PC-3 (cell line): ENCODE results near the gene KCNJ15. TPM values are rescaled to one million over a fixed set of nuclear protein-coding genes. Genes with fewer than 3 reads are reported as not detected.

Experiments used
- ATAC-seq: fragments of 200-7000 bp; cut with Tn5 transposase; 2 replicates; pipeline ENCODE4 v1.9.1; 2020; ENCODE audit warnings: mild to moderate bottlenecking, moderate library complexity
- BruUV-seq: library from RNA; stranded (reverse); fragments of 400-500 nt; replicated peaks from 2 replicates; lab custom pipeline; 2021; lab: Mats Ljungman, UMichigan
- CTCF ChIA-PET: fragments of 300-600 bp; sonication (Branson Sonifier 250); formaldehyde crosslinking; loops from one replicate; lab custom pipeline; 2022; ENCODE audit warnings: antibody characterized with exemption; lab: Charles Lee
- POLR2A ChIA-PET: fragments of 300-600 bp; sonication (Branson Sonifier 250); formaldehyde crosslinking; loops from one replicate; lab custom pipeline; 2022; ENCODE audit warnings: antibody characterized with exemption; ENCODE audit not compliant: unreplicated experiment; lab: Charles Lee
- DNase-seq: peaks from one replicate; pipeline ENCODE4 v3.0.0-alpha.2; 2015
- H2AFZ ChIP-seq: fragments of 300-600 bp; sonication (generic); 2 replicates; pipeline ENCODE4 v1.6.0; 2016; ENCODE audit warnings: antibody characterized with exemption, low read length
- H3F3A ChIP-seq: fragments of 300-600 bp; sonication (generic); one replicate; pipeline ENCODE4 v1.6.0; 2017; ENCODE audit warnings: antibody characterized with exemption, low read length, control low read depth, mild to moderate bottlenecking; ENCODE audit not compliant: unreplicated experiment
- H3K27ac ChIP-seq: fragments of 300-600 bp; sonication (generic); 2 replicates; pipeline ENCODE4 v1.5.1; 2016; ENCODE audit warnings: mild to moderate bottlenecking, low read length
- H3K27me3 ChIP-seq: fragments of 300-600 bp; sonication (generic); 2 replicates; pipeline ENCODE4 v1.6.1; 2016; ENCODE audit warnings: low read length, mixed read lengths
- H3K36me3 ChIP-seq: fragments of 300-600 bp; sonication (generic); 2 replicates; pipeline ENCODE4 v1.6.1; 2016; ENCODE audit warnings: low read depth, mixed run types, low read length, mixed read lengths
- H3K4me1 ChIP-seq: fragments of 300-600 bp; sonication (generic); 2 replicates; pipeline ENCODE4 v1.5.1; 2016; ENCODE audit warnings: low read length; ENCODE audit not compliant: insufficient read depth
- H3K4me2 ChIP-seq: fragments of 300-600 bp; sonication (generic); 2 replicates; pipeline ENCODE4 v1.6.0; 2016; ENCODE audit warnings: low read length
- H3K4me3 ChIP-seq: fragments of 300-600 bp; sonication (generic); 2 replicates; pipeline ENCODE4 v1.5.1; 2016; ENCODE audit warnings: mild to moderate bottlenecking, low read length, mixed read lengths
- H3K79me2 ChIP-seq: fragments of 300-600 bp; sonication (generic); 2 replicates; pipeline ENCODE4 v1.6.1; 2017; ENCODE audit warnings: low read length, mixed read lengths
- H3K9ac ChIP-seq: fragments of 300-600 bp; sonication (generic); 2 replicates; pipeline ENCODE4 v1.6.0; 2016; ENCODE audit warnings: mild to moderate bottlenecking, low read length
- H3K9me2 ChIP-seq: fragments of 300-600 bp; sonication (generic); replicated peaks from 2 replicates; pipeline ENCODE4 v1.6.1; 2016; ENCODE audit warnings: mixed run types, low read length, mixed read lengths
- H3K9me3 ChIP-seq: fragments of 300-600 bp; sonication (generic); 2 replicates; pipeline ENCODE4 v1.6.1; 2016; ENCODE audit warnings: low read length, mixed read lengths
- H4K20me1 ChIP-seq: fragments of 300-600 bp; sonication (generic); 2 replicates; pipeline ENCODE4 v1.6.1; 2016; ENCODE audit warnings: low read length, mixed read lengths
- CTCF ChIP-seq: fragments of 300-600 bp; sonication (generic); conservative IDR thresholded peaks from 2 replicates; pipeline ENCODE4 v1.5.1; 2017; ENCODE audit warnings: antibody characterized with exemption, low read depth, mild to moderate bottlenecking, low read length
- EZH2 ChIP-seq: fragments of 300-600 bp; sonication (generic); IDR thresholded peaks from one replicate; pipeline ENCODE4 v1.6.1; 2017; ENCODE audit warnings: antibody characterized with exemption, mild to moderate bottlenecking, low read length; ENCODE audit not compliant: unreplicated experiment
- EZH2phosphoT487 ChIP-seq: fragments of 300-600 bp; sonication (generic); IDR thresholded peaks from 2 replicates; pipeline ENCODE4 v1.6.1; 2018; ENCODE audit warnings: mild to moderate bottlenecking, antibody characterized with exemption, low read length, borderline replicate concordance
- intact Hi-C: fragments of 100-400 bp; cut with micrococcal nuclease; formaldehyde crosslinking; loops from 2 replicates; pipeline ENCODE4 v1.9.0; 2023
- total RNA-seq: library from RNA; depleted of rRNA; stranded (reverse); fragments of >200 nt; gene quantifications from 2 replicates; pipeline ENCODE4 v1.2.3, GENCODE V29; 2014

KCNJ15 gene
- total RNA-seq, 1 experiment from 2014 or later = 0.26 TPM

DNA sequence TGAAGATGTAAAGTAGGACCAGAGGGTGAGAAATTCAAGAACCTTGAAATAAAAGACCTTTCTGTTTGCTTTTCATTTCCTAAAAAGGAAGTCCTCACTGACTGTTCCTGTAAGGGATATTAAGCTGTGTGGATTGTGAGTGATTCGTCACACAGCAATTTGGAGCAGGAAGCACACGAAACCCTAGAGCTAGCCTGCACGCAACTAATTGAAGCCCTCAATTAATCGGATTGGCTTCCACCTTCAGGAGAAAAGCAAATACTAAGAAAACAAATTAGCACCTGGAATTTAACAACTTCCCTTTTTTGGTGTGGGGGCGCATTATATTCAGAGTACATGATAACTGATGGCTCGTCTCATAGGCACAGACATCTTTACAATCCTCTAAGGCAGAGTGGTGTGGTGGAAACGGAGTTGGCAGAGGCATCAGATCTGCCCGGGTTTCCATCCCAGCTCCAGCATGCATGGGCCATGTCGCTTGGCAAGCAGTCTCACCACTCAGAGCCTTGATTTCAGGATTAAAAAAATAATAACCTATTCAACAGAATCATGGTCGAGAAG lies 95.2 kb downstream of the KCNJ15 start:
- TF ChIP-seq EZH2 = no peak
- TF ChIP-seq EZH2phosphoT487 = no peak
- no peak for TF ChIP-seq CTCF
- peaks cover 15% of the 10 kb centered on the region for H3K4me1 ChIP-seq
- H3K79me2 ChIP-seq = no peaks in the 10 kb centered on the region
- intact Hi-C loops = loop anchor here (1.0 to 5.0 kb wide), 3 partner anchors 133 to 193 kb away; no protein-coding TSS in a partner anchor
- peak overlapping the region; percentile 48 for H3K9ac ChIP-seq
- H3K36me3 ChIP-seq = no peaks in the 10 kb centered on the region
- DNase-seq (peak; percentile 67), ATAC-seq (peak; percentile 58)
- ChIA-PET CTCF (interaction anchor here (0.5 to 1.6 kb wide), 9 partner anchors 27 to 651 kb away, joined by 3 to 12 read pairs (median 4); no protein-coding TSS in a partner anchor), POLR2A (no interaction called here)
- H2AFZ ChIP-seq = 0 out of 2 replicates have a peak overlapping the region, but pooled peaks have one; percentile 12
- H3K9me3 ChIP-seq = no peaks in the 10 kb centered on the region
- H3K27ac ChIP-seq = peak overlapping the region; percentile 51
- H3K27me3 ChIP-seq = no peaks in the 10 kb centered on the region
- no peaks in the 10 kb centered on the region for H3K9me2 ChIP-seq
- H3K4me2 ChIP-seq = peak overlapping the region; percentile 41
- no peaks in the 10 kb centered on the region for H3F3A ChIP-seq
- no peak overlapping the region for H3K4me3 ChIP-seq
- H4K20me1 ChIP-seq = no peaks in the 10 kb centered on the region
- no TSS peak for BruUV-seq

GRCh38 chr21:38352536-38353219 lies 95.9 kb downstream of the KCNJ15 start:
- H4K20me1 ChIP-seq = no peaks in the 10 kb centered on the region
- no peaks in the 10 kb centered on the region for H3K9me3 ChIP-seq
- TF ChIP-seq CTCF (peak; percentile 92), EZH2phosphoT487 (no peak)
- no peaks in the 10 kb centered on the region for H3K9me2 ChIP-seq
- H3K9ac ChIP-seq = peak overlapping the region; percentile 48
- H3K4me2 ChIP-seq = peak overlapping the region; percentile 41
- no peaks in the 10 kb centered on the region for H3K36me3 ChIP-seq
- H3K4me1 ChIP-seq = peaks cover 15% of the 10 kb centered on the region
- no TSS peak for BruUV-seq
- H3K27me3 ChIP-seq = no peaks in the 10 kb centered on the region
- no peaks in the 10 kb centered on the region for H3F3A ChIP-seq
- DNase-seq (peak; percentile 86), ATAC-seq (peak; percentile 34)
- H3K4me3 ChIP-seq = no peak overlapping the region
- intact Hi-C loops = loop anchor here (1.0 to 5.0 kb wide), 3 partner anchors 133 to 193 kb away; no protein-coding TSS in a partner anchor
- CTCF ChIA-PET = interaction anchor here (0.5 to 1.6 kb wide), 11 partner anchors 28 to 652 kb away, joined by 3 to 12 read pairs (median 4); no protein-coding TSS in a partner anchor
- H2AFZ ChIP-seq = 0 out of 2 replicates have a peak overlapping the region, but pooled peaks have one; percentile 12
- H3K79me2 ChIP-seq = no peaks in the 10 kb centered on the region
- H3K27ac ChIP-seq = peak overlapping the region; percentile 51
- POLR2A ChIA-PET = no interaction called here

DNA sequence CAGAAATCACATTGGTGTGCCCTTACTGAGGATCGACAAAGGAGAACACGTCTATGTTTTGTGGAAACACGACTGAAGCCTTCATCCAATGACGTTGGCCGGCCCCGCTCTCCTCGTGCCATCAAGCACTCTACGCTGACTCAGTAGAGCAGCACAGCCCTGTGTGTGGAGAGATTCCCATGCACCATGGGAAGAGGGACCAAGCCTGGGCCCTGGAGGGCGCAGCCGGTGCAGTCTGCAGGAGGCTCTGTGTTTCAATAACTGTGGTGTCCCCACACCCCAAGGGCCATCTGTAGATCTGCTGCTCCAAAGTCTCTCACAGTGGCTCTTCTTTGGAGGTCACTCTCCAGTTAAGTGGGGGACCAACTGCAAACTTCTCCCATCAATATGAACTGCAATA lies 97.4 kb downstream of the KCNJ15 start:
- POLR2A ChIA-PET = no interaction called here
- no peaks in the 10 kb centered on the region for H3K36me3 ChIP-seq
- no peaks in the 10 kb centered on the region for H3K79me2 ChIP-seq
- no peak for DNase-seq
- H3K27ac ChIP-seq = no peak overlapping the region
- no peak overlapping the region for H3K4me2 ChIP-seq
- TF ChIP-seq CTCF (no peak), EZH2 (no peak), EZH2phosphoT487 (no peak)
- no peak overlapping the region for H3K4me3 ChIP-seq
- H3K27me3 ChIP-seq = no peaks in the 10 kb centered on the region
- H3K9me2 ChIP-seq = no peaks in the 10 kb centered on the region
- H2AFZ ChIP-seq = no peak overlapping the region
- no TSS peak for BruUV-seq
- ATAC-seq = no peak
- no peak overlapping the region for H3K9ac ChIP-seq
- no peaks in the 10 kb centered on the region for H3F3A ChIP-seq
- H4K20me1 ChIP-seq = no peaks in the 10 kb centered on the region
- no peaks in the 10 kb centered on the region for H3K9me3 ChIP-seq
- CTCF ChIA-PET = no interaction called here
- intact Hi-C loops = loop anchor here (5.0 kb wide), 1 partner anchor 182 kb away; no protein-coding TSS in a partner anchor
- H3K4me1 ChIP-seq = peaks cover 15% of the 10 kb centered on the region
